Suprapubic skin (tissue), 4 donors: Measurements from ENCODE around the gene FJX1.

Experiments
- POLR2A ChIP-seq, 2 donors: fragments of 450-650 bp; IDR thresholded peaks; one replicate each; pipeline ENCODE4 v1.6.1; 2017; ENCODE audit warnings: antibody characterized with exemption in 2 of 2, mild to moderate bottlenecking in 2 of 2, moderate library complexity in 2 of 2
- POLR2AphosphoS5 ChIP-seq, 3 donors: sonication (generic); formaldehyde crosslinking; IDR thresholded peaks; one replicate each; pipeline ENCODE4 v1.6.1; 2017; ENCODE audit warnings: antibody characterized with exemption in 3 of 3

GRCh38 chr11:35624316-35624715 is 6.1 kb downstream of the FJX1 start:
- TF ChIP-seq POLR2A (IDR thresholded peaks at IDR 0.05), result no peak
- TF ChIP-seq POLR2AphosphoS5 (IDR thresholded peaks at IDR 0.05), result no peak
